Measurements from ENCODE around the gene CD300LD. TPM values are rescaled to one million over a fixed set of nuclear protein-coding genes. Genes with fewer than 3 reads are reported as not detected.
"Not testable (repeated sequence)": the region's sequence is repeated elsewhere in the genome, so short reads cannot be mapped to it uniquely, and the experiment has no call there.

The CD300LD gene
- total and polyA plus RNA-seq, 12 donors: not detected

- Histone ChIP-seq H3K9me3 (no peaks in the 10 kb centered on the region), H3K27ac (peak overlapping the region in 1 of 10 donors; percentile 26), H3K4me1 (peaks cover 0 to 56% (median 0%) of the 10 kb centered on the region in 9 donors), H3K27me3 (peaks cover 0 to 91% (median 63%) of the 10 kb centered on the region in 7 donors), H3K4me3 (no peak overlapping the region), H3K36me3 (no peaks in the 10 kb centered on the region)
- ATAC-seq (no peak), DNase-seq (no peak)
- WGBS, 2 donors: 51 to 57% methylated on average over 11 of the region's 11 CpGs
- intact Hi-C loops (cut with DNase I): no loop called here
- TF ChIP-seq CTCF (IDR thresholded peaks at IDR 0.05): no peak
Observed at GRCh38 chr17:74637265-74637664, 45.2 kb upstream of the CD300LD start.

DNA sequence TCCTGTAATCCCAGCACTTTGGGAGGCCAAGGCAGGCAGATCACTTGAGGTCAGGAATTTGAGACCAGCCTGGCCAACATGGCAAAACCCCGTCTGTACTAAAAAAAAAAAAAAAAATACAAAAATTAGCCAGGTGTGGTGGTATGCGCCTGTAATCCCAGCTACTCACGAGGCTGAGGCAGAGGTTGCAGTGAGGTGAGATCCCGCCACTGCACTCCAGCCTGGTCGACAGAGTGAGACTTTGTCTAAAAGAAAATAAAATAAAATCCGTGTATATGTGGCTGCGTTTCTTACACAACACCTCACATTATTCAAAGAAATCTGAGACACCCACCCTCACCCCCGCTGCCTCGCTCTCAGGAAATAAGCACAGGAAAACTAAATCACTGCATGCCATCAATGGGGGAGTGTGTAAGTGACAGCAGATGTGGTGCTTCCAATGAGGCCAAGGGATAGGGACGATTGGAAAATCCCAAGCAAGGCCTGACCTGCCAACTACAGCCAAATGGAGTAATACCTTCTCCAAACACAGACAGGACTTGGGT is 44.5 kb upstream of the CD300LD start:
- H3K36me3 ChIP-seq; H3K4me3 ChIP-seq; DNase-seq; ATAC-seq; intact Hi-C loops (cut with DNase I); H3K27ac ChIP-seq; H3K9me3 ChIP-seq: not testable (repeated sequence)
- H3K27me3 ChIP-seq: peaks cover 0 to 91% (median 56%) of the 10 kb centered on the region in 7 donors
- 69 to 74% methylated on average over 10 of the region's 10 CpGs for WGBS, 2 donors
- H3K4me1 ChIP-seq: peaks cover 0 to 57% (median 0%) of the 10 kb centered on the region in 9 donors

- no peak for TF ChIP-seq CTCF (IDR thresholded peaks at IDR 0.05)
- H3K27ac ChIP-seq: no peak overlapping the region
- no peak for DNase-seq
- 36% methylated on average over 13 of the region's 13 CpGs for WGBS, 2 donors
- peaks cover 0 to 55% (median 0%) of the 10 kb centered on the region in 9 donors for H3K4me1 ChIP-seq
- no peaks in the 10 kb centered on the region for H3K9me3 ChIP-seq
- intact Hi-C loops (cut with DNase I): no loop called here
- no peaks in the 10 kb centered on the region for H3K36me3 ChIP-seq
- no peak for ATAC-seq
- H3K27me3 ChIP-seq: peaks cover 0 to 87% (median 57%) of the 10 kb centered on the region in 7 donors
- H3K4me3 ChIP-seq: no peak overlapping the region
Observed at GRCh38 chr17:74635418-74635817, 43.3 kb upstream of the CD300LD start.

DNA sequence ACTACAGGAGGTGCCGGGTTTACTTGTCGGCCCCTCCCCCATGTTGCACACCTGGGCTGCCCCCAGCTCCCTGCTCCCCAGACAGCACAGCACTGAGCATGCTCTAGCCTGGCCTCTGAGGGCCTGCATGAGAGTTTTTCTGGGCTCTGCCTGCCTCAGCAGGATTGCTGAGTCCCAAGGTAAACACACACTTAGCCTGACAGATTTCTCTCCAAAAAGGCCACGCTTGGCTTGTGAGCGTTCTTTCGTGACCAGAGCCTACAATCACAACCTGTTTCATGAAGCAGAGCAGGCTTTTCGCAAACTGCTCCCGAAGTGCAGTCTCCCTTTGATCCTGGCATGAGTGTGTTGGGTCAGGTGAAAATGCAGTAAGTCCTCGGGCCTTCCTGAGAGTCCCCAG is 41.2 kb upstream of the CD300LD start:
- Histone ChIP-seq H3K27me3 (peaks cover 0 to 82% (median 45%) of the 10 kb centered on the region in 7 donors), H3K4me1 (peaks cover 0 to 34% (median 0%) of the 10 kb centered on the region in 9 donors), H3K27ac (no peak overlapping the region), H3K4me3 (no peak overlapping the region), H3K9me3 (peaks cover 0 to 5% (median 0%) of the 10 kb centered on the region in 11 donors), H3K36me3 (no peaks in the 10 kb centered on the region)
- TF ChIP-seq CTCF (IDR thresholded peaks at IDR 0.05): no peak
- intact Hi-C loops (cut with DNase I): no loop called here
- DNase-seq (no peak), ATAC-seq (no peak)
- WGBS, 2 donors: 75% methylated on average over 8 of the region's 8 CpGs

GRCh38 chr17:74632617-74633016 is 40.5 kb upstream of the CD300LD start:
- TF ChIP-seq CTCF (IDR thresholded peaks at IDR 0.05): no peak
- Histone ChIP-seq H3K36me3 (no peaks in the 10 kb centered on the region), H3K9me3 (peaks cover 0 to 5% (median 0%) of the 10 kb centered on the region in 11 donors), H3K4me1 (peaks cover 0 to 27% (median 0%) of the 10 kb centered on the region in 9 donors), H3K27me3 (peaks cover 0 to 80% (median 48%) of the 10 kb centered on the region in 7 donors), H3K4me3 (no peak overlapping the region), H3K27ac (peak overlapping the region in 1 of 10 donors; percentile 81)
- ATAC-seq (no peak), DNase-seq (no peak)
- 73 to 80% methylated on average over 9 of the region's 9 CpGs for WGBS, 2 donors
- intact Hi-C loops (cut with DNase I): no loop called here
